ENCODE data around the gene ZNF532. TPM values are rescaled to one million over a fixed set of nuclear protein-coding genes. Genes with fewer than 3 reads are reported as not detected.

ZNF532 gene
- total and polyA plus RNA-seq, 9 of the 15 experiments (the other 6 are each of a cell fraction or from before 2014, with no cell fraction given), result 0.42 TPM; not detected in 8

DNA sequence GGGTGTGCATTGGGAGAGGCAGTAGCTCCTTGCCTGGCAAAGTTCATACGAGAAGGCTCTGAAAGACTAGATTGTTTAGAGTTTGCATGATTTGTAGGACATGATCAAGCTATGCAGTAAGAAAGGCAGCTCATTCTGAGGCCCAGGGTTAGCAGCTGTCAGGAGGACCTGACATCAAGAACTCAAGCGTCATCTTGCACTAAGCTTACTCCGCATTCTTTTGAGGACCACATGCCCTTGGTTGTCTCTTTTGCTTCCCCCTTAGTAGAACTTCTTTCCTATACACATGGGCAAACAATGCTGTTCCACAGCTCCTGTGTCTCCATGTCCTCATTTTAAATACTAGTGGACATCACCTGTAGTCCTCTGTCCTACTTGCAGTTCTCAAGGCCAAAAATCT lies 14.0 kb downstream of the ZNF532 start (continued):
- no peak for TF ChIP-seq ZSCAN32 (CRISPR knock-in tag; IDR thresholded peaks at IDR 0.05)
- no peak for TF ChIP-seq ZNF699 (CRISPR knock-in tag; IDR thresholded peaks at IDR 0.05; ENCODE audit: insufficient replicate concordance)

DNA sequence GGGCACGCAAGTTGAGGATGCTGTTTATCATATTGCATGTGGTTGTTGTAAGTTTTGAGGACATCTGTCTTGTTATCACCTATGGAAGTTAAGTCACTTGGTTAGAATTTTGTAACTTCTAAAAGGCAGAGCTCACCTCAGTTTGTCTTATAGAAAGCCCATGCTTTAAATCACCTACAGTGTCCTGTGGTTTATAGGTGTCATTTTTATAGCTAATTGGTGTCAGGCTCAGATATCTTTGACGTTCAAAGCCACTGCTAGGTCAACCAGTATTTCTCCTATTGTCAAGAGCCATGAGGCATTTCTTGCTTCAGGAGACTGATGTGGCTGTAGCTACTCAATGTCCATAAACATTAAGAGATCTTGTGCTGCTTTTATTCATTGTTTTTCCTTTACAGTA lies 16.8 kb downstream of the ZNF532 start:
- no peaks in the 10 kb centered on the region for H3K36me3 ChIP-seq (ENCODE audit: control insufficient read depth, insufficient read depth, low read length)
- no peaks in the 10 kb centered on the region for H3K27me3 ChIP-seq (ENCODE audit: control insufficient read depth in 2 of 2, insufficient read depth in 2 of 2, low read length in 2 of 2)
- POLR2A ChIA-PET, result interaction anchor here (0.6 kb wide), 1 partner anchor 127 kb away, joined by 3 read pairs; no protein-coding TSS in a partner anchor
- intact Hi-C loops (cut with micrococcal nuclease) (no loop called here), in situ Hi-C loops (cut with MboI) (no loop called here)
- no peak overlapping the region for H3K4me3 ChIP-seq
- no TSS peak for BruUV-seq (replicated peaks)
- H4K20me1 ChIP-seq (replicated peaks; ENCODE audit: control insufficient read depth, insufficient read depth, low read length), result no peaks in the 10 kb centered on the region
- H3K9me1 ChIP-seq (ENCODE audit: control insufficient read depth, insufficient read depth, low read length), result no peaks in the 10 kb centered on the region
- DNase-seq (ENCODE audit: extremely low read depth in 1 of 4, low spot score in 3 of 4), result no peak
- H3K27ac ChIP-seq (ENCODE audit: extremely low read depth, low read depth, low read length), result no peak overlapping the region
- H3K4me2 ChIP-seq (ENCODE audit: insufficient read depth, low read length), result no peak overlapping the region
- no peaks in the 10 kb centered on the region for H3K79me2 ChIP-seq (ENCODE audit: control insufficient read depth, insufficient read depth, low read length)
- FAIRE-seq, result no peak
- WGBS (ENCODE audit: insufficient coverage, low coverage, missing lambda C conversion rate), result 0% methylated on average over 2 of the region's 2 CpGs
- CTCF ChIA-PET (ENCODE audit: low intra/inter-chr PET ratio), result no interaction called here
- no peak for ATAC-seq
- H3K4me1 ChIP-seq (replicated peaks in 1 of 2; ENCODE audit: control insufficient read depth in 2 of 2, insufficient read depth in 2 of 2, low read length in 2 of 2), result no peaks in the 10 kb centered on the region
- H3K9ac ChIP-seq (ENCODE audit: insufficient read depth in 1 of 2, low read depth in 2 of 2, low read length in 2 of 2), result no peak overlapping the region
- H3K9me3 ChIP-seq (replicated peaks; ENCODE audit: control insufficient read depth, insufficient read depth, low read depth, low read length), result no peaks in the 10 kb centered on the region
- no peak overlapping the region for H2AFZ ChIP-seq (ENCODE audit: low read depth, low read length)
- TF ChIP-seq ZNF12 (CRISPR knock-in tag; IDR thresholded peaks at IDR 0.05) (no peak), MYNN (IDR thresholded peaks at IDR 0.05) (no peak), MYNN (CRISPR knock-in tag; IDR thresholded peaks at IDR 0.05) (no peak), MCM5 (IDR thresholded peaks at IDR 0.05; ENCODE audit: low read depth) (no peak), ERF (CRISPR knock-in tag; IDR thresholded peaks at IDR 0.05) (no peak), CBFA2T2 (conservative IDR thresholded peaks at IDR 0.05) (no peak), POU5F1 (IDR thresholded peaks at IDR 0.05; ENCODE audit: borderline replicate concordance, low read depth, low read length, partially characterized antibody) (no peak), HNRNPK (IDR thresholded peaks at IDR 0.05; ENCODE audit: low read depth, low read length, poor library complexity, severe bottlenecking) (no peak), HMGN3 (IDR thresholded peaks at IDR 0.05; ENCODE audit: borderline replicate concordance, extremely low read depth, insufficient read length, low read depth, low read length) (no peak), HIVEP1 (CRISPR knock-in tag; IDR thresholded peaks at IDR 0.05) (no peak), ZNF551 (CRISPR knock-in tag; IDR thresholded peaks at IDR 0.05) (no peak), MEF2D (tag; conservative IDR thresholded peaks at IDR 0.05; ENCODE audit: low read depth) (no peak), RBM39 (optimal IDR thresholded peaks at IDR 0.05; ENCODE audit: low read depth, low read length) (no peak), TAF7 (tag; IDR thresholded peaks at IDR 0.05) (no peak), ZNF75A (CRISPR knock-in tag; IDR thresholded peaks at IDR 0.05) (no peak), POLR2AphosphoS5 (IDR thresholded peaks at IDR 0.05; ENCODE audit: control insufficient read depth, insufficient read depth, low read depth, low read length) (no peak)
- TF ChIP-seq, protein P1, sequence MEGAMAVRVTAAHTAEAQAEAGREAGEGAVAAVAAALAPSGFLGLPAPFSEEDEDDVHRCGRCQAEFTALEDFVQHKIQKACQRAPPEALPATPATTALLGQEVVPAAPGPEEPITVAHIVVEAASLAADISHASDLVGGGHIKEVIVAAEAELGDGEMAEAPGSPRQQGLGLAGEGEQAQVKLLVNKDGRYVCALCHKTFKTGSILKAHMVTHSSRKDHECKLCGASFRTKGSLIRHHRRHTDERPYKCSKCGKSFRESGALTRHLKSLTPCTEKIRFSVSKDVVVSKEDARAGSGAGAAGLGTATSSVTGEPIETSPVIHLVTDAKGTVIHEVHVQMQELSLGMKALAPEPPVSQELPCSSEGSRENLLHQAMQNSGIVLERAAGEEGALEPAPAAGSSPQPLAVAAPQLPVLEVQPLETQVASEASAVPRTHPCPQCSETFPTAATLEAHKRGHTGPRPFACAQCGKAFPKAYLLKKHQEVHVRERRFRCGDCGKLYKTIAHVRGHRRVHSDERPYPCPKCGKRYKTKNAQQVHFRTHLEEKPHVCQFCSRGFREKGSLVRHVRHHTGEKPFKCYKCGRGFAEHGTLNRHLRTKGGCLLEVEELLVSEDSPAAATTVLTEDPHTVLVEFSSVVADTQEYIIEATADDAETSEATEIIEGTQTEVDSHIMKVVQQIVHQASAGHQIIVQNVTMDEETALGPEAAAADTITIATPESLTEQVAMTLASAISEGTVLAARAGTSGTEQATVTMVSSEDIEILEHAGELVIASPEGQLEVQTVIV (CRISPR knock-in tag; IDR thresholded peaks at IDR 0.05; ENCODE audit: borderline replicate concordance), result no peak
- TF ChIP-seq, protein P2, sequence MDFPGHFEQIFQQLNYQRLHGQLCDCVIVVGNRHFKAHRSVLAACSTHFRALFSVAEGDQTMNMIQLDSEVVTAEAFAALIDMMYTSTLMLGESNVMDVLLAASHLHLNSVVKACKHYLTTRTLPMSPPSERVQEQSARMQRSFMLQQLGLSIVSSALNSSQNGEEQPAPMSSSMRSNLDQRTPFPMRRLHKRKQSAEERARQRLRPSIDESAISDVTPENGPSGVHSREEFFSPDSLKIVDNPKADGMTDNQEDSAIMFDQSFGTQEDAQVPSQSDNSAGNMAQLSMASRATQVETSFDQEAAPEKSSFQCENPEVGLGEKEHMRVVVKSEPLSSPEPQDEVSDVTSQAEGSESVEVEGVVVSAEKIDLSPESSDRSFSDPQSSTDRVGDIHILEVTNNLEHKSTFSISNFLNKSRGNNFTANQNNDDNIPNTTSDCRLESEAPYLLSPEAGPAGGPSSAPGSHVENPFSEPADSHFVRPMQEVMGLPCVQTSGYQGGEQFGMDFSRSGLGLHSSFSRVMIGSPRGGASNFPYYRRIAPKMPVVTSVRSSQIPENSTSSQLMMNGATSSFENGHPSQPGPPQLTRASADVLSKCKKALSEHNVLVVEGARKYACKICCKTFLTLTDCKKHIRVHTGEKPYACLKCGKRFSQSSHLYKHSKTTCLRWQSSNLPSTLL (IDR thresholded peaks at IDR 0.05), result no peak
